Fibroblast of pulmonary artery (primary cell): ENCODE measurements around the gene ZNF100.
"Not testable (repeated sequence)": the region's sequence is repeated elsewhere in the genome, so short reads cannot be mapped to it uniquely, and the experiment has no call there.

Source experiments
- DNase-seq: peaks from one replicate; pipeline ENCODE4 v3.0.0-alpha.2; 2010; ENCODE audit warnings: low read depth
- H3K4me3 ChIP-seq: replicated peaks from 2 replicates; pipeline ENCODE4 v1.5.1; 2011; ENCODE audit warnings: low read depth, mild to moderate bottlenecking, control low read depth, low read length, moderate library complexity
- CTCF ChIP-seq: IDR thresholded peaks from 2 replicates; pipeline ENCODE4 v1.5.1; 2011; ENCODE audit warnings: mild to moderate bottlenecking, control low read depth, low read length, inconsistent platforms; ENCODE audit errors: missing control alignments

The ZNF100 gene

DNA sequence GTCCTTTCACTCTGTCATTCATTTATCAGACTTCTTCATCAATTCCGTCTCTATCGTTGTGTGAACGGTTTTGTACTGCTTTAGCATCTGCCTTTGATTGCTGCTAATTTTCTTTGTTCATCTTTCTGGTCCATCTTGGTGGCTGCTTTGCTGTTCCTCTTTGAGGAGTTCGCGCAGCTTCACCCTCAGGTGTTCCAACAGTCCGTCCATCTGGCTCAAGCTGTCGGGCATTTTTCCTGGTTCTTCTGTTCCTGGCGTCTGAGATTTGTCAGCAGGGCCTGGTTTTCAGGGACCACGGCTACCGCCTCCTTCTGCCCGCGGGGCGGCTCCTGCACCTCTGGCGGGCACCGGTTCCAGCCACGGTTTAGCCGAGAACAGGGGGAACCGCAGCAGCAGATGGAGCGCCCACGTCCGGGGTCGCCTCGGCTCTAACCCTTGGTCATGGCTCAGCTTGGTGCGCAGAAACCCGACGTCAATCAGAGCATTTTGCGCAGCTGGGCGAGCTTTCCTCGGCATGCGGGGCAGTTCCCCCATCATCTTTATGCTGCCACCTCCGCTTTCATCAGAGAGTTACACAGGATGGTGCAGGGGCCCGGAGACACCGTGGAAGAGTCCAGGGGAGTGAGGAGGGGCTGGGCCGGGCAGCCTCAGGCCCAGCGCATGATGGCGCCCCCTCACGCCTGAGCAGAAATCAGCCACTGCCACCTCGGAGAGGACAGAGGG lies 89.5 kb downstream of the ZNF100 start:
- no peak for TF ChIP-seq CTCF
- no peak for DNase-seq
- no peak overlapping the region for H3K4me3 ChIP-seq

DNA sequence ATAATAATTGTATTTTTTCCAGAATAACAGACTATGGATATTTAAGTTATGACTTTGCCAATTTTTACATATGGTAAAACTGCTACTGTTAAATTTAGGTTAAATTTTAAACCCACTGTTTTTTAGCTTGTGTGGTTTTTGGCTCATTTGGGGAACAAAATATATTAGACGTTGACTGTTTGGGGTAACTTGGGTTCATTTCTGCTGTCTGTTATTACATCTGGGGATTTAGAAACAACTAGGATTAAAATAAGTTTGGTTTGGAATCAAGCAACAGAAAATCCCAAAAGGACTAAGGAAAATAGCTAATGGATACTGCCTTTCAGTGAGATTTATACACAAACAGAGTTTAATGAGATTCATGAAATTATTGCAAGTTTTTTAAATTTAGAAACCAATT lies 92.9 kb downstream of the ZNF100 start:
- no peak overlapping the region for H3K4me3 ChIP-seq
- no peak for DNase-seq
- no peak for TF ChIP-seq CTCF

- H3K4me3 ChIP-seq = not testable (repeated sequence)
- peak; percentile 1 for DNase-seq
Observed at GRCh38 chr19:21673479-21673878, 93.9 kb downstream of the ZNF100 start.
